ENCODE measurements around the gene LSM3. TPM values are rescaled to one million over a fixed set of nuclear protein-coding genes. Genes with fewer than 3 reads are reported as not detected.

The LSM3 gene
- total and polyA plus RNA-seq, 9 of the 15 experiments (the other 6 are each of a cell fraction or from before 2014, with no cell fraction given) = 33.8 to 203 (median 61.2) TPM

- TF ChIP-seq VEZF1 (CRISPR knock-in tag; IDR thresholded peaks at IDR 0.05) = peak; percentile 36; the same call in 1 of the 2 replicates
Observed at GRCh38 chr3:14234251-14235002, 55.8 kb downstream of the LSM3 start (continued).

- Histone ChIP-seq H3K9ac (ENCODE audit: insufficient read depth in 1 of 2, low read depth in 2 of 2, low read length in 2 of 2) (peak overlapping the region; percentile 5 to 33; a peak in 2 of 4 replicates), H3K9me1 (ENCODE audit: control insufficient read depth, insufficient read depth, low read length) (no peaks in the 10 kb centered on the region), H3K9me3 (replicated peaks; ENCODE audit: control insufficient read depth, insufficient read depth, low read depth, low read length) (peaks cover 26% of the 10 kb centered on the region), H2AFZ (ENCODE audit: low read depth, low read length) (peak overlapping the region; percentile 74), H3K4me1 (replicated peaks in 1 of 2; ENCODE audit: control insufficient read depth in 2 of 2, insufficient read depth in 2 of 2, low read length in 2 of 2) (peaks cover 38 to 50% of the 10 kb centered on the region in 2 experiments), H3K36me3 (ENCODE audit: control insufficient read depth, insufficient read depth, low read length) (no peaks in the 10 kb centered on the region; the same call in 2 of the 3 replicates), H3K27me3 (ENCODE audit: control insufficient read depth in 2 of 2, insufficient read depth in 2 of 2, low read length in 2 of 2) (no peaks in the 10 kb centered on the region), H4K20me1 (replicated peaks; ENCODE audit: control insufficient read depth, insufficient read depth, low read length) (no peaks in the 10 kb centered on the region), H3K27ac (ENCODE audit: extremely low read depth, low read depth, low read length) (peak overlapping the region; percentile 90), H3K79me2 (ENCODE audit: control insufficient read depth, insufficient read depth, low read length) (no peaks in the 10 kb centered on the region), H3K4me3 (no peak overlapping the region), H3K4me2 (ENCODE audit: insufficient read depth, low read length) (0 out of 2 replicates have a peak overlapping the region, but pooled peaks have one; percentile 9)
- WGBS (ENCODE audit: insufficient coverage, low coverage, missing lambda C conversion rate) = 34% methylated on average over 4 of the region's 4 CpGs
- in situ Hi-C loops (cut with MboI) = no loop called here
- no TSS peak for BruUV-seq (replicated peaks)
- ChIA-PET CTCF (ENCODE audit: low intra/inter-chr PET ratio) (no interaction called here), POLR2A (interaction anchor here (0.6 to 1.7 kb wide), 2 partner anchors 11 to 646 kb away, joined by 3 to 7 read pairs; no protein-coding TSS in a partner anchor)
- peak; percentile 15 for FAIRE-seq
- peak in 1 of 4 experiments; percentile 72 for DNase-seq (ENCODE audit: extremely low read depth in 1 of 4, low spot score in 3 of 4)
- ATAC-seq = no peak
- intact Hi-C loops (cut with micrococcal nuclease) = no loop called here
- peak; percentile 13 for TF ChIP-seq RBM25 (IDR thresholded peaks at IDR 0.05; ENCODE audit: low read depth, low read length, severe bottlenecking)
- peak; percentile 53; the same call in 1 of the 2 replicates for TF ChIP-seq JUND (IDR thresholded peaks at IDR 0.05; ENCODE audit: borderline replicate concordance, low read depth, low read length)
- 0 out of 3 replicates have a peak, but pooled peaks have one; percentile 3 for TF ChIP-seq JUND (tag; IDR thresholded peaks at IDR 0.05; ENCODE audit: borderline replicate concordance, low read depth, low read length)
- 0 out of 4 replicates have a peak, but pooled peaks of 1 of the 2 experiments have one; percentile 19 for TF ChIP-seq HDAC1 (IDR thresholded peaks at IDR 0.05)
- no peak for TF ChIP-seq POLR2B (IDR thresholded peaks at IDR 0.05; ENCODE audit: low read depth, partially characterized antibody)
- peak in 1 of 2 experiments; percentile 61; a peak in 2 of 4 replicates for TF ChIP-seq MAZ (CRISPR knock-in tag; conservative IDR thresholded peaks at IDR 0.05 in 1 of 2, IDR thresholded peaks at IDR 0.05 in 1 of 2)
- 0 out of 2 replicates have a peak, but pooled peaks have one; percentile 15 for TF ChIP-seq JUN (IDR thresholded peaks at IDR 0.05; ENCODE audit: borderline replicate concordance, low read depth, low read length)
- no peak for TF ChIP-seq JUN (CRISPR knock-in tag; IDR thresholded peaks at IDR 0.05; ENCODE audit: borderline replicate concordance)
- peak; percentile 34; the same call in 1 of the 2 replicates for TF ChIP-seq CREM (IDR thresholded peaks at IDR 0.05; ENCODE audit: low read depth)
Observed at GRCh38 chr3:14235003-14235911, 56.6 kb downstream of the LSM3 start.

Measured in K562 (cell line).